KMS-11 (cell line): ENCODE results near the gene SCGB1A1.

Experiments used
- H2AFZ ChIP-seq: fragments of 200-600 bp; sonication (generic); 2 replicates; pipeline ENCODE4 v1.6.1; 2016; ENCODE audit warnings: antibody characterized with exemption, mixed run types, low read depth
- H3K27ac ChIP-seq: fragments of 200-600 bp; sonication (generic); 2 replicates; pipeline ENCODE4 v1.6.1; 2016; ENCODE audit warnings: mild to moderate bottlenecking, mixed run types
- H3K27me3 ChIP-seq: fragments of 200-600 bp; sonication (generic); 2 replicates; pipeline ENCODE4 v1.6.1; 2017; ENCODE audit warnings: mild to moderate bottlenecking, low read depth, mixed run types, moderate library complexity; ENCODE audit not compliant: insufficient read depth
- H3K36me3 ChIP-seq: fragments of 200-600 bp; sonication (generic); 2 replicates; pipeline ENCODE4 v1.6.1; 2017; ENCODE audit warnings: mild to moderate bottlenecking, mixed run types; ENCODE audit not compliant: insufficient read depth
- H3K4me1 ChIP-seq: fragments of 200-600 bp; sonication (generic); 2 replicates; pipeline ENCODE4 v1.6.1; 2016; ENCODE audit warnings: mild to moderate bottlenecking, low read depth, mixed run types; ENCODE audit not compliant: poor library complexity, severe bottlenecking
- H3K4me2 ChIP-seq: fragments of 200-600 bp; sonication (generic); 2 replicates; pipeline ENCODE4 v1.7.0; 2016; ENCODE audit warnings: mild to moderate bottlenecking, mixed run types
- H3K4me3 ChIP-seq: fragments of 200-600 bp; sonication (generic); IDR thresholded peaks from 2 replicates; pipeline ENCODE4 v1.6.1; 2017; ENCODE audit warnings: low read depth, low read length, mixed read lengths; ENCODE audit not compliant: insufficient read depth
- H3K79me2 ChIP-seq: fragments of 200-600 bp; sonication (generic); 2 replicates; pipeline ENCODE4 v1.6.1; 2016; ENCODE audit warnings: low read depth, mixed run types; ENCODE audit not compliant: insufficient read depth
- H3K9ac ChIP-seq: fragments of 200-600 bp; sonication (generic); 2 replicates; pipeline ENCODE4 v1.6.1; 2016; ENCODE audit warnings: mild to moderate bottlenecking, mixed run types
- H4K20me1 ChIP-seq: fragments of 200-600 bp; sonication (generic); 2 replicates; pipeline ENCODE4 v1.6.1; 2016; ENCODE audit warnings: mild to moderate bottlenecking, mixed run types; ENCODE audit not compliant: insufficient read depth
- CTCF ChIP-seq: fragments of 200-600 bp; sonication (generic); conservative IDR thresholded peaks from 2 replicates; pipeline ENCODE4 v1.6.1; 2017; ENCODE audit warnings: low read depth, mild to moderate bottlenecking, antibody characterized with exemption, low read length, moderate library complexity, mixed read lengths

The SCGB1A1 gene

GRCh38 chr11:62394825-62395538 lies 23.9 kb upstream of the SCGB1A1 start:
- Histone ChIP-seq H3K27ac (no peak overlapping the region), H3K9ac (no peak overlapping the region), H4K20me1 (no peaks in the 10 kb centered on the region), H3K79me2 (no peaks in the 10 kb centered on the region), H3K4me2 (peak overlapping the region; percentile 12; the same call in 1 of the 2 replicates), H3K4me3 (no peak overlapping the region), H2AFZ (peak overlapping the region; percentile 9; the same call in 1 of the 2 replicates), H3K4me1 (peaks cover 20% of the 10 kb centered on the region), H3K36me3 (no peaks in the 10 kb centered on the region), H3K27me3 (no peaks in the 10 kb centered on the region; the same call in 1 of the 2 replicates)
- peak; percentile 89 for TF ChIP-seq CTCF

GRCh38 chr11:62395885-62396551 lies 22.8 kb upstream of the SCGB1A1 start:
- Histone ChIP-seq H2AFZ (no peak overlapping the region), H3K4me2 (no peak overlapping the region), H3K27me3 (no peaks in the 10 kb centered on the region), H3K27ac (no peak overlapping the region), H3K36me3 (no peaks in the 10 kb centered on the region), H3K4me3 (no peak overlapping the region), H3K4me1 (peaks cover 20% of the 10 kb centered on the region), H4K20me1 (no peaks in the 10 kb centered on the region), H3K9ac (no peak overlapping the region), H3K79me2 (no peaks in the 10 kb centered on the region)
- TF ChIP-seq CTCF = no peak

- Histone ChIP-seq H3K4me2 (no peak overlapping the region), H3K4me1 (peaks cover 16% of the 10 kb centered on the region), H2AFZ (no peak overlapping the region), H4K20me1 (no peaks in the 10 kb centered on the region), H3K27ac (no peak overlapping the region), H3K9ac (no peak overlapping the region), H3K36me3 (no peaks in the 10 kb centered on the region), H3K4me3 (no peak overlapping the region), H3K27me3 (no peaks in the 10 kb centered on the region), H3K79me2 (no peaks in the 10 kb centered on the region)
- TF ChIP-seq CTCF = no peak
Observed at GRCh38 chr11:62398011-62398994, 20.5 kb upstream of the SCGB1A1 start.

- H3K36me3 ChIP-seq = no peaks in the 10 kb centered on the region
- no peak overlapping the region for H3K9ac ChIP-seq
- H3K4me1 ChIP-seq = peaks cover 10% of the 10 kb centered on the region
- no peaks in the 10 kb centered on the region for H4K20me1 ChIP-seq
- TF ChIP-seq CTCF = no peak
- no peak overlapping the region for H2AFZ ChIP-seq
- H3K79me2 ChIP-seq = no peaks in the 10 kb centered on the region
- no peaks in the 10 kb centered on the region for H3K27me3 ChIP-seq
- H3K27ac ChIP-seq = no peak overlapping the region
- no peak overlapping the region for H3K4me3 ChIP-seq
- no peak overlapping the region for H3K4me2 ChIP-seq
Observed at GRCh38 chr11:62399172-62399877, 19.5 kb upstream of the SCGB1A1 start.
